Fibroblast of skin of left biceps (primary cell): ENCODE data around the gene VPS35L.
A peak's percentile ranks its signal among the peaks of the same experiment; 100 is the strongest.

Experiments used
- DNase-seq, 2 experiments: peaks; one replicate each; pipeline ENCODE4 v3.0.0-alpha.2; 2013; ENCODE audit warnings: low read depth in 2 of 2

VPS35L gene

GRCh38 chr16:19555186-19555937, at the start of gene VPS35L:
TSS of gene VPS35L (plus strand) at chr16:19555703. CDS start at chr16:19555730, 27 bp downstream.
- peak; percentile 95 for DNase-seq

GRCh38 chr16:19506965-19507364, 48.5 kb upstream of the VPS35L start:
- no peak for DNase-seq

- no peak for DNase-seq
Observed at GRCh38 chr16:19507867-19508266, 47.6 kb upstream of the VPS35L start.

GRCh38 chr16:19512297-19512696, 43.2 kb upstream of the VPS35L start:
- DNase-seq: no peak

- no peak for DNase-seq
Observed at GRCh38 chr16:19513377-19514053, 42.0 kb upstream of the VPS35L start.

- no peak for DNase-seq
Observed at GRCh38 chr16:19515757-19516156, 39.7 kb upstream of the VPS35L start.

- DNase-seq: no peak
Observed at GRCh38 chr16:19517424-19518089, 37.9 kb upstream of the VPS35L start.

GRCh38 chr16:19518388-19518787, 37.1 kb upstream of the VPS35L start:
- no peak for DNase-seq

- DNase-seq: no peak
Observed at GRCh38 chr16:19520861-19521331, 34.6 kb upstream of the VPS35L start.

GRCh38 chr16:19521471-19522396, 33.8 kb upstream of the VPS35L start, which contains the start of gene GDE1:
TSS of gene GDE1 (minus strand) at chr16:19522098. CDS start at chr16:19521964, 134 bp downstream.
- peak; percentile 62 to 66 for DNase-seq

GRCh38 chr16:19522397-19522732, 33.1 kb upstream of the VPS35L start:
- no peak for DNase-seq

GRCh38 chr16:19522760-19523159, 32.7 kb upstream of the VPS35L start:
- DNase-seq: no peak

- no peak for DNase-seq
Observed at GRCh38 chr16:19523184-19523558, 32.3 kb upstream of the VPS35L start.

- peak; percentile 80 to 83 for DNase-seq
Observed at GRCh38 chr16:19523559-19524355, 31.7 kb upstream of the VPS35L start, which contains the start of gene CCP110. TSS of gene CCP110 (plus strand) at chr16:19523942. CDS start at chr16:19527882, 3,940 bp downstream.

- no peak for DNase-seq
Observed at GRCh38 chr16:19524356-19524615, 31.2 kb upstream of the VPS35L start.

GRCh38 chr16:19524616-19525384, 30.7 kb upstream of the VPS35L start:
- DNase-seq: no peak

- no peak for DNase-seq
Observed at GRCh38 chr16:19525385-19525723, 30.1 kb upstream of the VPS35L start.

GRCh38 chr16:19527161-19527560, 28.3 kb upstream of the VPS35L start:
- no peak for DNase-seq

- no peak for DNase-seq
Observed at GRCh38 chr16:19528666-19529065, 26.8 kb upstream of the VPS35L start.

GRCh38 chr16:19532601-19533000, 22.9 kb upstream of the VPS35L start:
- no peak for DNase-seq
